Cardiac fibroblast (primary cell): ENCODE results near the gene TMEM106A.
A peak's percentile ranks its signal among the peaks of the same experiment; 100 is the strongest.
"Not testable (repeated sequence)": the region's sequence is repeated elsewhere in the genome, so short reads cannot be mapped to it uniquely, and the experiment has no call there.

Experiments
- DNase-seq, 2 donors: peaks; one replicate each; pipeline versions ENCODE4 v3.0.0 to v3.0.0-alpha.2; 2010; ENCODE audit warnings: low read depth in 2 of 2
- H3K4me3 ChIP-seq, 2 donors: replicated peaks in 1 of 2; 1 replicate in 1 of 2; 2 replicates in 1 of 2; pipeline ENCODE4 v1.5.1; 2011; ENCODE audit warnings: low read depth in 2 of 2, low read length in 2 of 2, mild to moderate bottlenecking in 2 of 2, moderate library complexity in 1 of 2
- CTCF ChIP-seq: IDR thresholded peaks from one replicate; pipeline ENCODE4 v1.5.1; 2011; ENCODE audit warnings: low read depth, mild to moderate bottlenecking, low read length, inconsistent platforms

The TMEM106A gene

GRCh38 chr17:43175213-43176118 is 36.2 kb upstream of the TMEM106A start:
- H3K4me3 ChIP-seq: no peak overlapping the region
- peak; percentile 69 to 76 for DNase-seq
- TF ChIP-seq CTCF: no peak

- H3K4me3 ChIP-seq: no peak overlapping the region
- DNase-seq: no peak
- TF ChIP-seq CTCF: no peak
These were observed 35.5 kb upstream of the TMEM106A start for GRCh38 chr17:43176119-43176570.

GRCh38 chr17:43183921-43184320 is 27.8 kb upstream of the TMEM106A start:
- H3K4me3 ChIP-seq: no peak overlapping the region
- no peak for TF ChIP-seq CTCF
- DNase-seq: no peak

GRCh38 chr17:43186656-43187055 is 25.0 kb upstream of the TMEM106A start:
- not testable (repeated sequence) for DNase-seq

GRCh38 chr17:43193251-43193650 is 18.4 kb upstream of the TMEM106A start:
- DNase-seq: no peak
- no peak for TF ChIP-seq CTCF

More at GRCh38 chr17:43186656-43187055, 25.0 kb upstream of the TMEM106A start:
- H3K4me3 ChIP-seq: not testable (repeated sequence)

GRCh38 chr17:43199633-43200032 is 12.0 kb upstream of the TMEM106A start:
- no peak for TF ChIP-seq CTCF
- DNase-seq: no peak
- H3K4me3 ChIP-seq: no peak overlapping the region

More at GRCh38 chr17:43193251-43193650, 18.4 kb upstream of the TMEM106A start:
- H3K4me3 ChIP-seq: no peak overlapping the region

GRCh38 chr17:43200127-43200526 is 11.5 kb upstream of the TMEM106A start:
- H3K4me3 ChIP-seq: no peak overlapping the region
- DNase-seq: peak; percentile 11 to 17
- TF ChIP-seq CTCF: no peak

- not testable (repeated sequence) for DNase-seq, H3K4me3 ChIP-seq
These were observed 8.7 kb upstream of the TMEM106A start for GRCh38 chr17:43203013-43203412.
